GM12864 (cell line): ENCODE data around the gene EPC1.
"Not testable (repeated sequence)": the region's sequence is repeated elsewhere in the genome, so short reads cannot be mapped to it uniquely, and the experiment has no call there.

Experiments used
- DNase-seq: peaks from one replicate; pipeline ENCODE4 v3.0.0-alpha.2; 2011; ENCODE audit warnings: low read depth
- H3K4me3 ChIP-seq: 2 replicates; pipeline ENCODE4 v1.5.1; 2011; ENCODE audit warnings: mild to moderate bottlenecking, low read depth, low read length, control low read depth
- CTCF ChIP-seq: IDR thresholded peaks from 2 replicates; pipeline ENCODE4 v1.5.1; 2011; ENCODE audit warnings: low read depth, mild to moderate bottlenecking, moderate library complexity, low read length, control low read depth, inconsistent platforms; ENCODE audit errors: missing control alignments

EPC1 gene

DNA sequence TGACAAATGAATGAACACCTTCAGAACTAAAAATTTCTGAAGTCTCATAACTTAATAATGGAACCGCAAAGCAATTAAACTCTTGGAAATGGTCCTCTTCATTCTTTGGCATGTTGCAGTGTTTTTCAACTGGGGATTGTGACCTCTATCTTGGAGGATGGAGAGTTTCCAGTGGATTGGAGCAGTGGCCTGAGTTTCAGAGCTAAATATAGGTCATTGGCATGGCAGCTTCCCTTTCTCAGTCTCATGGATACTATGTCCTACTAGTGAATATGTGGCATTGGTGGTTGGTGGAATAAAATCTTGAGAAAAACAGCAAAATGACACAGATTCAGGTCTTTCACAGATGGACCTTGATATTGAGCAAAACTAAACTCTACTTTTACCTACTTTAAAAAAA, 24.1 kb upstream of the EPC1 start:
- TF ChIP-seq CTCF, result no peak
- H3K4me3 ChIP-seq, result no peak overlapping the region
- DNase-seq, result no peak

GRCh38 chr10:32367793-32368453, 21.0 kb upstream of the EPC1 start:
- DNase-seq, result peak; percentile 57
- peak; percentile 70 for TF ChIP-seq CTCF
- no peak overlapping the region for H3K4me3 ChIP-seq

DNA sequence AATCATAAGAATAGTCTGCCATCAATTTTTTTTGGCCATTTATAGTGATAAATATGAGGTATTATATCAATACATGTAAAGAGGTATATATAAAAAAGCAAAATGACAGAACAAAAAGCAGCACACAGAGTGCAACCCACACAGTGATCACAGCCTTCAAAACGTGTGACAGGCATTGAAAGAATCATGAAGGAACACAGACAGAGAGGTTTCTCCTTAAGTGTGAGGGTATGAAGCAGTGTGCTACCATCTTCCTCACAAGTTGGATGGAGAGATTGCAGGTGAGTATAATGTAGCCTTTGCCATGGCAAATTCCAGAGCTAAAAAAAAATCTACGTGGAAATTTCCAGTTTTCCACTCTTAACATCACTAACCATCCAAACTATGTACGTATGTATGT, 19.6 kb upstream of the EPC1 start:
- no peak for DNase-seq
- TF ChIP-seq CTCF, result no peak
- no peak overlapping the region for H3K4me3 ChIP-seq

- TF ChIP-seq CTCF, result no peak
- no peak for DNase-seq
- no peak overlapping the region for H3K4me3 ChIP-seq
These were observed 19.2 kb upstream of the EPC1 start for GRCh38 chr10:32366111-32366510.

- not testable (repeated sequence) for DNase-seq, H3K4me3 ChIP-seq
These were observed 18.4 kb upstream of the EPC1 start for GRCh38 chr10:32365404-32365803.

DNA sequence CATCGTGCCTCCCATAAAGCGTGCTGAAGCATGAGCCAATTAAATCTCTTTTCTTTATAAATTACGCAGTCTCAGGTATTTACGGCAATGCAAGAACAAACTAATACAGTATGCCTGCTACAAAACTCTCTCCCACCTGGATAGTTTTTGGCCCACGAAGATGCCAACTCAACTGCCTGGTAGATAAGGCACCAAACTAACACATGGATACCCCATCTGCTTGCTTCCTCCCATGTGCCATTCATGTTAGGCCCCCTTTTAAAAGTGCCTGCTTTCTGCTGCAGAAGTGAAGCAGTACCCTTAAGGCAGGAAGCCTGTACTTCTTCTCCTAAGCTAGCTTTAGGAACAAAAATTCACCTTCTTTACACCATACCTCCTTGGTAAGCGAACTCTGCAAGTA, 15.6 kb upstream of the EPC1 start:
- TF ChIP-seq CTCF, result no peak
- DNase-seq, result no peak
- no peak overlapping the region for H3K4me3 ChIP-seq

- no peak for TF ChIP-seq CTCF
- no peak overlapping the region for H3K4me3 ChIP-seq
- no peak for DNase-seq
These were observed 13.9 kb upstream of the EPC1 start for GRCh38 chr10:32360884-32361283.
